Trophoblast cell (in vitro differentiated cells and primary cell): ENCODE data around the gene GPR55.

Experiments used
- DNase-seq, 2 donors: peaks; one replicate each; pipeline ENCODE4 v3.0.0-alpha.2; 2016
- H2AFZ ChIP-seq: 2 replicates; pipeline ENCODE4 v1.6.1; 2013; ENCODE audit warnings: low read length, moderate library complexity, mild to moderate bottlenecking; ENCODE audit not compliant: insufficient read depth, poor library complexity
- H2AK5ac ChIP-seq: 2 replicates; pipeline ENCODE4 v1.6.1; 2013; ENCODE audit warnings: mild to moderate bottlenecking, low read length
- H2BK120ac ChIP-seq: 2 replicates; pipeline ENCODE4 v1.6.1; 2013; ENCODE audit warnings: low read length, mild to moderate bottlenecking, moderate library complexity; ENCODE audit not compliant: insufficient read depth, poor library complexity
- H2BK12ac ChIP-seq: 2 replicates; pipeline ENCODE4 v1.6.1; 2013; ENCODE audit warnings: mild to moderate bottlenecking, low read length, moderate library complexity
- H2BK5ac ChIP-seq: 2 replicates; pipeline ENCODE4 v1.6.1; 2013; ENCODE audit warnings: low read length, low read depth, moderate library complexity, mild to moderate bottlenecking; ENCODE audit not compliant: poor library complexity
- H3K14ac ChIP-seq: 2 replicates; pipeline ENCODE4 v1.6.1; 2013; ENCODE audit warnings: mild to moderate bottlenecking, low read length
- H3K18ac ChIP-seq: 2 replicates; pipeline ENCODE4 v1.6.1; 2013; ENCODE audit warnings: mild to moderate bottlenecking, low read length
- H3K23ac ChIP-seq: 2 replicates; pipeline ENCODE4 v1.6.1; 2013; ENCODE audit warnings: low read length
- H3K27ac ChIP-seq: 2 replicates; pipeline ENCODE4 v1.5.1; 2013; ENCODE audit warnings: low read depth, mild to moderate bottlenecking, inconsistent platforms, low read length, moderate library complexity
- H3K27me3 ChIP-seq: 2 replicates; pipeline ENCODE4 v1.6.1; 2013; ENCODE audit warnings: inconsistent platforms, mild to moderate bottlenecking, low read length, moderate library complexity; ENCODE audit not compliant: insufficient read depth
- H3K36me3 ChIP-seq, 2 experiments: 1 replicate in 1 of 2; 2 replicates in 1 of 2; pipeline ENCODE4 v1.6.1; 2013; ENCODE audit warnings: low read length in 2 of 2, mild to moderate bottlenecking in 2 of 2, moderate library complexity in 1 of 2; ENCODE audit not compliant: insufficient read depth in 2 of 2, control insufficient read depth in 1 of 2
- H3K4ac ChIP-seq: 2 replicates; pipeline ENCODE4 v1.6.1; 2013; ENCODE audit warnings: low read depth, mild to moderate bottlenecking, low read length, moderate library complexity
- H3K4me1 ChIP-seq, 2 experiments: 1 replicate in 1 of 2; 2 replicates in 1 of 2; pipeline ENCODE4 v1.6.1; 2013; ENCODE audit warnings: low read length in 2 of 2, mild to moderate bottlenecking in 2 of 2, moderate library complexity in 1 of 2; ENCODE audit not compliant: insufficient read depth in 2 of 2, control insufficient read depth in 1 of 2
- H3K4me2 ChIP-seq: 2 replicates; pipeline ENCODE4 v1.6.1; 2013; ENCODE audit warnings: inconsistent platforms, mild to moderate bottlenecking, low read length, moderate library complexity
- H3K4me3 ChIP-seq: 2 replicates; pipeline ENCODE4 v1.5.1; 2013; ENCODE audit warnings: mild to moderate bottlenecking, low read depth, low read length, inconsistent platforms
- H3K79me1 ChIP-seq: one replicate; pipeline ENCODE4 v1.6.1; 2013; ENCODE audit warnings: low read length
- H3K79me2 ChIP-seq: 2 replicates; pipeline ENCODE4 v1.6.1; 2013; ENCODE audit warnings: low read length, mild to moderate bottlenecking; ENCODE audit not compliant: control insufficient read depth, insufficient read depth, poor library complexity
- H3K9ac ChIP-seq: 2 replicates; pipeline ENCODE4 v1.6.1; 2013; ENCODE audit warnings: mild to moderate bottlenecking, low read length
- H3K9me3 ChIP-seq: 2 replicates; pipeline ENCODE4 v1.6.1; 2013; ENCODE audit warnings: low read depth, mild to moderate bottlenecking, control low read depth, inconsistent platforms, low read length; ENCODE audit not compliant: insufficient read depth
- H4K12ac ChIP-seq: 2 replicates; pipeline ENCODE4 v1.6.1; 2013; ENCODE audit warnings: low read depth, mild to moderate bottlenecking, low read length, moderate library complexity
- H4K8ac ChIP-seq: 2 replicates; pipeline ENCODE4 v1.6.1; 2013; ENCODE audit warnings: low read depth, mild to moderate bottlenecking, low read length, moderate library complexity
- H4K91ac ChIP-seq: one replicate; pipeline ENCODE4 v1.6.1; 2013; ENCODE audit warnings: low read depth, mild to moderate bottlenecking, low read length, moderate library complexity
- WGBS: extraction: QIAGEN DNeasy Blood & Tissue Kit; methylation state at CpG from one replicate; pipeline ENCODE4 v1.1.7; 2013; ENCODE audit warnings: missing lambda C conversion rate; ENCODE audit not compliant: insufficient read length, insufficient coverage; ENCODE audit errors: extremely low coverage; 5-methylcytosine and 5-hydroxymethylcytosine counted together

GPR55 gene

GRCh38 chr2:230909841-230910545 is 15.0 kb downstream of the GPR55 start:
- no peak overlapping the region for H4K91ac ChIP-seq
- H3K4me2 ChIP-seq, result no peak overlapping the region
- no peak overlapping the region for H4K12ac ChIP-seq
- no peak overlapping the region for H3K27ac ChIP-seq
- H3K23ac ChIP-seq, result no peak overlapping the region
- H3K27me3 ChIP-seq, result no peaks in the 10 kb centered on the region
- no peaks in the 10 kb centered on the region for H3K36me3 ChIP-seq
- no peak overlapping the region for H2AFZ ChIP-seq
- no peaks in the 10 kb centered on the region for H3K79me2 ChIP-seq
- no peak overlapping the region for H3K4me3 ChIP-seq
- no peak overlapping the region for H3K4ac ChIP-seq
- H4K8ac ChIP-seq, result no peak overlapping the region
- no peak overlapping the region for H3K18ac ChIP-seq
- H2BK120ac ChIP-seq, result no peak overlapping the region
- H2BK5ac ChIP-seq, result no peak overlapping the region
- DNase-seq, result no peak
- H3K14ac ChIP-seq, result no peak overlapping the region
- H2AK5ac ChIP-seq, result no peak overlapping the region
- no CpG with 5 or more reads among the region's 18 CpGs for WGBS
- H3K79me1 ChIP-seq, result no peaks in the 10 kb centered on the region
- peaks cover 8% of the 10 kb centered on the region for H3K9me3 ChIP-seq
- peaks cover 4 to 9% of the 10 kb centered on the region in 2 experiments for H3K4me1 ChIP-seq
- H2BK12ac ChIP-seq, result no peak overlapping the region
- no peak overlapping the region for H3K9ac ChIP-seq

DNA sequence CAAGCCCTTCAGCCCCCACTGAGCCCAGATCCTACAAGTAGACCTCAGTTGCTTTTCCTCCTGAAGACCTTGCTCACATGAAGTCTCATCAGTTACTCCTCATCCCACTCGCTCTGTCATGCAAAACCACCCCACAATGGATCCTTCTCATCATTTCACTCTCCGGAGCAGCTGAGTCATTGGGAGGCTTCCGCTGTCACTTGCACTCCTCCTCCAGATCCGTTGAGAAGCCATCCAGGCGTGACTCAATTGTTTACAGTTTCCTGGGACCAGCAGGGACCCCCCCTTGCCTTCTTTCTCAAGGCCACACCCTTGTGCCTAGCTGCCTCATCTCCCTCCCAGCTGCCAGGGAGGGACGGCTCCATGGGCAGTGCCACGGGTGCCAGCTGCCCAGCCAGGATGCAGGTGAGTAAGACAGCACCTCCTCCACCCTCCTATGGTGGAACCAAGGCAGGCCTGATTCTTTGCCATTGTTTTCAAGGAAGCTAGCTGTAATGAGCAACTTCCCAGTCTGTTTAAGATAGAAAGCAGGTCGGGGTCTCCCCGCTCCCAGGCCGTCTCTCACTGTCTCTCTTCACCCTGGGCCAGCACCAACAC is 16.3 kb downstream of the GPR55 start:
- WGBS, result no CpG with 5 or more reads among the region's 10 CpGs
- Histone ChIP-seq H2AK5ac (no peak overlapping the region), H2BK12ac (no peak overlapping the region), H3K4ac (no peak overlapping the region), H3K4me3 (no peak overlapping the region), H3K27ac (no peak overlapping the region), H2BK120ac (no peak overlapping the region), H4K91ac (no peak overlapping the region), H3K4me2 (no peak overlapping the region), H3K9me3 (peaks cover 8% of the 10 kb centered on the region), H2BK5ac (no peak overlapping the region), H3K14ac (no peak overlapping the region), H3K27me3 (no peaks in the 10 kb centered on the region), H4K8ac (no peak overlapping the region), H3K18ac (no peak overlapping the region), H4K12ac (no peak overlapping the region), H3K79me1 (no peaks in the 10 kb centered on the region), H3K23ac (no peak overlapping the region), H2AFZ (no peak overlapping the region), H3K9ac (no peak overlapping the region), H3K36me3 (no peaks in the 10 kb centered on the region), H3K4me1 (peaks cover 8 to 12% of the 10 kb centered on the region in 2 experiments), H3K79me2 (no peaks in the 10 kb centered on the region)
- DNase-seq, result no peak

GRCh38 chr2:230908092-230908594 is 16.9 kb downstream of the GPR55 start:
- H3K4me3 ChIP-seq, result no peak overlapping the region
- H3K27me3 ChIP-seq, result no peaks in the 10 kb centered on the region
- H3K36me3 ChIP-seq, result no peaks in the 10 kb centered on the region
- no peak overlapping the region for H3K27ac ChIP-seq
- H3K18ac ChIP-seq, result no peak overlapping the region
- no peak overlapping the region for H2AFZ ChIP-seq
- no peak overlapping the region for H4K8ac ChIP-seq
- H3K9ac ChIP-seq, result no peak overlapping the region
- H3K4me1 ChIP-seq, result peaks cover 8 to 12% of the 10 kb centered on the region in 2 experiments
- H2BK12ac ChIP-seq, result no peak overlapping the region
- H2BK120ac ChIP-seq, result no peak overlapping the region
- no peaks in the 10 kb centered on the region for H3K79me2 ChIP-seq
- no peak overlapping the region for H3K23ac ChIP-seq
- WGBS, result no CpG with 5 or more reads among the region's 6 CpGs
- H4K12ac ChIP-seq, result no peak overlapping the region
- H2BK5ac ChIP-seq, result no peak overlapping the region
- no peaks in the 10 kb centered on the region for H3K79me1 ChIP-seq
- no peak overlapping the region for H4K91ac ChIP-seq
- H3K14ac ChIP-seq, result no peak overlapping the region
- H3K4ac ChIP-seq, result no peak overlapping the region
- no peak overlapping the region for H3K4me2 ChIP-seq
- H3K9me3 ChIP-seq, result peaks cover 8% of the 10 kb centered on the region
- DNase-seq, result no peak
- no peak overlapping the region for H2AK5ac ChIP-seq

- no CpG with 5 or more reads among the region's 16 CpGs for WGBS
These were observed 17.5 kb downstream of the GPR55 start for GRCh38 chr2:230907361-230908091.

More at GRCh38 chr2:230907361-230908091, 17.5 kb downstream of the GPR55 start:
- Histone ChIP-seq H2AFZ (no peak overlapping the region), H3K4me1 (peaks cover 8 to 12% of the 10 kb centered on the region in 2 experiments), H4K91ac (no peak overlapping the region), H2BK12ac (no peak overlapping the region), H3K27ac (no peak overlapping the region), H2AK5ac (no peak overlapping the region), H3K79me2 (no peaks in the 10 kb centered on the region), H3K4me2 (no peak overlapping the region), H3K27me3 (no peaks in the 10 kb centered on the region), H3K18ac (no peak overlapping the region), H4K12ac (no peak overlapping the region), H2BK120ac (no peak overlapping the region), H3K14ac (no peak overlapping the region), H3K9ac (no peak overlapping the region), H3K36me3 (no peaks in the 10 kb centered on the region), H3K23ac (no peak overlapping the region), H3K79me1 (no peaks in the 10 kb centered on the region), H3K4me3 (no peak overlapping the region), H3K4ac (no peak overlapping the region), H3K9me3 (peaks cover 8% of the 10 kb centered on the region), H4K8ac (no peak overlapping the region), H2BK5ac (no peak overlapping the region)
- DNase-seq, result no peak
